Right lobe of liver (tissue), 6 donors: ENCODE measurements around the gene AMIGO1. TPM values are rescaled to one million over a fixed set of nuclear protein-coding genes. Genes with fewer than 3 reads are reported as not detected.
"Not testable (repeated sequence)": the region's sequence is repeated elsewhere in the genome, so short reads cannot be mapped to it uniquely, and the experiment has no call there.

Source experiments
- ATAC-seq, 4 donors: fragments of 200-7000 bp; cut with Tn5 transposase; one replicate each; pipeline ENCODE4 v1.9.1; 2020; ENCODE audit warnings: mild to moderate bottlenecking in 4 of 4, moderate library complexity in 4 of 4
- DNase-seq, 3 donors: peaks; one replicate each; pipeline ENCODE4 v3.0.0-alpha.2; 2020
- H3K27ac ChIP-seq, 3 donors: fragments of 200-600 bp; one replicate each; pipeline ENCODE4 v1.8.0; 2022
- H3K27me3 ChIP-seq, 2 donors: fragments of 200-600 bp; one replicate each; pipeline ENCODE4 v1.8.0; 2022
- H3K36me3 ChIP-seq, 4 donors: fragments of 200-600 bp; sonication (generic) in 1 of 4; one replicate each; pipeline versions ENCODE4 v1.5.1 to v1.8.0; 2017 to 2022; ENCODE audit warnings: control low read depth in 1 of 4
- H3K4me1 ChIP-seq, 4 donors: fragments of 200-600 bp; sonication (generic) in 1 of 4; one replicate each; pipeline versions ENCODE4 v1.5.1 to v1.8.0; 2017 to 2022; ENCODE audit warnings: control low read depth in 1 of 4
- H3K4me3 ChIP-seq, 3 donors: fragments of 200-600 bp; one replicate each; pipeline ENCODE4 v1.8.0; 2022
- H3K9me3 ChIP-seq, 4 donors: fragments of 200-600 bp; sonication (generic) in 1 of 4; one replicate each; pipeline versions ENCODE4 v1.5.1 to v1.8.0; 2017 to 2022; ENCODE audit warnings: control low read depth in 1 of 4
- POLR2A ChIP-seq: fragments of 450-650 bp; IDR thresholded peaks from one replicate; pipeline ENCODE4 v1.6.1; 2017; ENCODE audit warnings: antibody characterized with exemption, mild to moderate bottlenecking
- WGBS: methylation state at CpG from one replicate; pipeline ENCODE4 v1.1.6; 2018; ENCODE audit warnings: low coverage, low lambda C conversion rate; ENCODE audit not compliant: insufficient coverage; ENCODE audit errors: missing lambda C conversion rate; 5-methylcytosine and 5-hydroxymethylcytosine counted together
- intact Hi-C, 2 donors: fragments of 100-400 bp; cut with DNase I; formaldehyde crosslinking; loops; one replicate each; pipeline versions ENCODE4 v1.11.2 to v1.14.1; 2022
- total RNA-seq, 6 experiments: library from RNA; depleted of rRNA in 2 of 6; stranded (reverse); fragments of >200 nt in 2 of 6; fragmentation: NEBNext Ultra II Directional in 3 of 6; extraction: Animal tissue kit (Norgen Biotek cat#: 25700) in 3 of 6; gene quantifications; one replicate each; pipeline versions ENCODE4 v1.1.0 to v1.2.4, GENCODE V29; 2016 to 2023
- TF ChIP-seq, protein P1 (sequence below), 4 donors: fragments of 200-600 bp in 3 of 4; fragments of 450-650 bp in 1 of 4; IDR thresholded peaks; one replicate each; pipeline versions ENCODE4 v1.5.1 to v1.8.0; 2016 to 2022; ENCODE audit warnings: antibody characterized with exemption in 4 of 4, mild to moderate bottlenecking in 2 of 4
- donor health status: DM: no; HTN: yes; CAD: no.
- donor health status: DM: no; HTN: no; CAD: no.
- donor health status: DM: no; HTN: no; CAD: no.
- donor health status: DM: no; HTN: yes; CAD: no.
- donor health status: DM: no; HTN: yes; CAD: no.

The AMIGO1 gene
- total RNA-seq, 6 experiments from 2014 or later: 2.6 to 3.9 (median 3.2) TPM

DNA sequence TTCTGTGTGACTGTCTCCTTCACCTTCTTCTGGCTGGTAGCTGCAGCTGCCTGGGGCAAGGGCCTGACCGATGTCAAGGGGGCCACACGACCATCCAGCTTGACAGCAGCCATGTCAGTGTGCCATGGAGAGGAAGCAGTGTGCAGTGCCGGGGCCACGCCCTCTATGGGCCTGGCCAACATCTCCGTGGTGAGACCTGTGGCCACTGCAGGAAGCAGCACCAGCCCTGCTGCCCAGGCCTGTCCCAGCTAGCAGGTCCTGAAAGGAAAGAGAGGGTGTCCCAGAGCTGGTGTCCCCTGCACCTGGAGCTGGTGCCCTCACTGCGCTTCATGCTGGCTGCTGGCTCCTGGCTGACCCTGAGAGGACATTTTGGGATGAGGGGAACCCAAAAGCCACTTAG lies 31.7 kb downstream of the AMIGO1 start:
- Histone ChIP-seq H3K36me3 (no peaks in the 10 kb centered on the region), H3K9me3 (no peaks in the 10 kb centered on the region), H3K4me3 (no peak overlapping the region), H3K27me3 (no peaks in the 10 kb centered on the region), H3K27ac (no peak overlapping the region), H3K4me1 (no peaks in the 10 kb centered on the region)
- no peak for TF ChIP-seq POLR2A
- TF ChIP-seq, protein P1, sequence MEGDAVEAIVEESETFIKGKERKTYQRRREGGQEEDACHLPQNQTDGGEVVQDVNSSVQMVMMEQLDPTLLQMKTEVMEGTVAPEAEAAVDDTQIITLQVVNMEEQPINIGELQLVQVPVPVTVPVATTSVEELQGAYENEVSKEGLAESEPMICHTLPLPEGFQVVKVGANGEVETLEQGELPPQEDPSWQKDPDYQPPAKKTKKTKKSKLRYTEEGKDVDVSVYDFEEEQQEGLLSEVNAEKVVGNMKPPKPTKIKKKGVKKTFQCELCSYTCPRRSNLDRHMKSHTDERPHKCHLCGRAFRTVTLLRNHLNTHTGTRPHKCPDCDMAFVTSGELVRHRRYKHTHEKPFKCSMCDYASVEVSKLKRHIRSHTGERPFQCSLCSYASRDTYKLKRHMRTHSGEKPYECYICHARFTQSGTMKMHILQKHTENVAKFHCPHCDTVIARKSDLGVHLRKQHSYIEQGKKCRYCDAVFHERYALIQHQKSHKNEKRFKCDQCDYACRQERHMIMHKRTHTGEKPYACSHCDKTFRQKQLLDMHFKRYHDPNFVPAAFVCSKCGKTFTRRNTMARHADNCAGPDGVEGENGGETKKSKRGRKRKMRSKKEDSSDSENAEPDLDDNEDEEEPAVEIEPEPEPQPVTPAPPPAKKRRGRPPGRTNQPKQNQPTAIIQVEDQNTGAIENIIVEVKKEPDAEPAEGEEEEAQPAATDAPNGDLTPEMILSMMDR (IDR thresholded peaks at IDR 0.05): no peak
- intact Hi-C loops: no loop called here
- DNase-seq (no peak), ATAC-seq (no peak)
- WGBS: no CpG with 5 or more reads among the region's 6 CpGs

DNA sequence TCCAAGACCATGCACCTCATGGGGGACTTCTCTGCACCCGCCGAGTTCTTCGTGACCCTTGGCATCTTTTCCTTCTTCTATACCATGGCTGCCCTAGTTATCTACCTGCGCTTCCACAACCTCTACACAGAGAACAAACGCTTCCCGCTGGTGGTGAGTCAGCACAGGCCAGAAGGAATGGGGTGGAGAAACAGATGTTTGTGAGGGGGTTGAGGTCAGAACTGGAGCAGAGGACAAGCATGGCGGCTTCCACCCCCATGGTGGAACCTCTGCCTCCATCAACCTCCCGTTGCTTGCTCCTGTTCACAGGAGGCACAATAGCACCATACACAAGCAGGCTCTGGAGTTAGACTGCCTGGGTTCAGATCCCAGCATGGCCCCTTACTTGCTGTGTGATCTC lies 32.7 kb downstream of the AMIGO1 start:
- H3K36me3 ChIP-seq: no peaks in the 10 kb centered on the region
- WGBS: 90% methylated on average over 8 of the region's 8 CpGs
- no peak overlapping the region for H3K27ac ChIP-seq
- H3K27me3 ChIP-seq: no peaks in the 10 kb centered on the region
- no peaks in the 10 kb centered on the region for H3K9me3 ChIP-seq
- H3K4me3 ChIP-seq: no peak overlapping the region
- DNase-seq: no peak
- no peaks in the 10 kb centered on the region for H3K4me1 ChIP-seq
- TF ChIP-seq, protein P1 (IDR thresholded peaks at IDR 0.05): no peak
- no peak for TF ChIP-seq POLR2A
- no peak for ATAC-seq
- intact Hi-C loops: no loop called here

DNA sequence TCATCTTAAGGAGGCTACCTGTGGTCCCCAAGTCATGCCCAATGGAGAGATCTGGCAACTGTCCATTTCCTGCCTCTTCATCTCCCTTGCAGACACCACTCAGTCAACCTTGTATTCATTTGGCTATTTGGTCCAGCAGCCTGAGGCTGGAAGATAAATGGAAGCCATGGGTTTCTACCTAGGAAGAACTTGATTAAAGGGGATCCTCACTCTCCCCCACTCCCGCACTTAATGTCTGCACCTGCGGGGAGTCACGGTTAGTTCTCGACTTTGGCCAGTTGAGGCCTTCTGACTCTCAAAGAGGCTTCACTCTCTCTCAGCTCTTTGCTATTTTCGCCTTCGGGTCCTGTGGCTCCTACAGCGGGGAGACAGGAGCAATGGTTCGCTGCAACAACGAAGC lies 34.3 kb downstream of the AMIGO1 start:
- DNase-seq: no peak
- H3K36me3 ChIP-seq: no peaks in the 10 kb centered on the region
- no peak overlapping the region for H3K27ac ChIP-seq
- H3K4me3 ChIP-seq: no peak overlapping the region
- no peak for ATAC-seq
- WGBS: 85% methylated on average over 9 of the region's 9 CpGs
- H3K27me3 ChIP-seq: no peaks in the 10 kb centered on the region
- H3K9me3 ChIP-seq: no peaks in the 10 kb centered on the region
- H3K4me1 ChIP-seq: no peaks in the 10 kb centered on the region
- TF ChIP-seq, protein P1 (IDR thresholded peaks at IDR 0.05): no peak
- no peak for TF ChIP-seq POLR2A
- intact Hi-C loops: no loop called here

DNA sequence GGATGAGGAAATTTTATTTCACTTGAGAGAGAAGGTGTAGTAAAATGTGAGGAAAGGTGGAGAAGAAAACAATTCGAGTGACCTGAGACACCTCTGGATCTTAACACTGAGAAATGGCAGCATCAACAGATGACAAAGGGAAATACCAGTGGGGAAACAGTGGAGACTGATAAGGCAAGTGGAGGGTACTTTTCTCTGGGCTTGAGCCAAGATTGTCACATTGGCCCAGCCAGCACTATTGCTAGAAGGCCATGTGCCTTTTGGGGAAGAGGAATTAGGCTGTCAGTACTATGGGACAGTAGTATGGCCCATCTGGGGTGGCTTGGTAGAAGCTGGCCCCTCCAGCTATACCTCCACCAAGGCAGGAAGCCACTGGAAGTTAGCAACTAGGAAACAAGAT lies 34.8 kb downstream of the AMIGO1 start:
- 83% methylated on average over 1 of the region's 1 CpG for WGBS
- Histone ChIP-seq H3K4me1 (no peaks in the 10 kb centered on the region), H3K9me3 (no peaks in the 10 kb centered on the region), H3K27me3 (no peaks in the 10 kb centered on the region), H3K36me3 (no peaks in the 10 kb centered on the region), H3K4me3 (no peak overlapping the region), H3K27ac (no peak overlapping the region)
- TF ChIP-seq, protein P1 (IDR thresholded peaks at IDR 0.05): no peak
- TF ChIP-seq POLR2A: no peak
- intact Hi-C loops: no loop called here
- ATAC-seq (no peak), DNase-seq (peak in 1 of 3 donors; percentile 25)

DNA sequence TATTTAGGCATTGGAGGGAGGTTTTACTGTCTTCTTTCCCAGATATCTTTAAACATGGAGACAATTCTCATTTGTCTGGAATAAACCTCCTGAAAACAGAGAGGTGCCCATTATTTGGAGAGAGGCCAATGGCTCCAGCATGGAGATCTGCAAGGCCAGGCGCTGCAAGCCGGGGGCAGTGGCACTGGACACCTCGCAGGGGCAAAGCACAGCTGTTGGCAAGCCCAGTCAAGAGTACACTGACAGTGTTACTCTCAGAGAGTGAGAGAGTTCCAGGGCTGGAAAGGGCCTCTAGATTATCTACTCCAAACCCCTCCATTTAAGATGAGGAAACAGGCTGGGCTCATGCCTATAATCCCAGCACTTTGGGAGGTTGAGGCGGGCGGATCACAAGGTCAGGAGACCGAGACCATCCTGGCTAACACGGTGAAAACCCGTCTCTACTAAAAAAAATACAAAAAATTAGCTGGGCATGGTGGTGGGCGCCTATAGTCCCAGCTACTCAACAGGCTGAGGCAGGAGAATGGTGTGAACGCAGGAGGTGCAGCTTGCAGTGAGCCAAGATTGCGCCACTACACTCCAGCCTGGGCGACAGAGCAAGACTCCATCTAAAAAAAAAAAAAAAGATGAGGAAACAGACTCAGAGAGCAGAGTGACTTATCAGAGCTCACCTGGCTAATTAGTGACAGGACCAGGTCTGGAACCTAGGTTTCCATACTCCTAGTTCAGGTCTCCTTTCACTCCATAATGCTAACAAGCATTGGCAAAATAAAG lies 36.1 kb downstream of the AMIGO1 start:
- H3K27me3 ChIP-seq, ATAC-seq, H3K4me1 ChIP-seq, H3K27ac ChIP-seq, H3K36me3 ChIP-seq, intact Hi-C loops, H3K4me3 ChIP-seq, H3K9me3 ChIP-seq: not testable (repeated sequence)
- peak in 1 of 3 donors; percentile 39 for DNase-seq
- 77% methylated on average over 9 of the region's 12 CpGs for WGBS
